Astrocyte (in vitro differentiated cells and primary cell): ENCODE data around the gene KATNB1. TPM values are rescaled to one million over a fixed set of nuclear protein-coding genes. Genes with fewer than 3 reads are reported as not detected.

Source experiments
- DNase-seq: peaks from one replicate; pipeline ENCODE4 v3.0.0-alpha.2; 2010; ENCODE audit warnings: low read depth
- FAIRE-seq: peaks from 2 replicates; lab custom pipeline; 2011; peaks lifted over from hg19 to GRCh38; lab: Jason Lieb, UNC
- H2AFZ ChIP-seq: 2 replicates; pipeline ENCODE4 v1.6.0; 2012; ENCODE audit warnings: low read depth, low read length, inconsistent platforms
- H3K27ac ChIP-seq: 2 replicates; pipeline ENCODE4 v1.5.1; 2011; ENCODE audit warnings: low read depth, low read length, inconsistent platforms
- H3K27me3 ChIP-seq: 2 replicates; pipeline ENCODE4 v1.6.0; 2011; ENCODE audit warnings: low read length, inconsistent platforms; ENCODE audit not compliant: insufficient read depth
- H3K36me3 ChIP-seq: 2 replicates; pipeline ENCODE4 v1.5.1; 2011; ENCODE audit warnings: low read length, inconsistent platforms; ENCODE audit not compliant: insufficient read depth
- H3K4me1 ChIP-seq: 2 replicates; pipeline ENCODE4 v1.5.1; 2011; ENCODE audit warnings: low read length, inconsistent platforms; ENCODE audit not compliant: insufficient read depth
- H3K4me2 ChIP-seq: 2 replicates; pipeline ENCODE4 v1.6.0; 2012; ENCODE audit warnings: low read length, inconsistent platforms
- H3K4me3 ChIP-seq: 2 replicates; pipeline ENCODE4 v1.5.1; 2011; ENCODE audit warnings: low read depth, mild to moderate bottlenecking, low read length, inconsistent platforms; ENCODE audit not compliant: insufficient read depth
- H3K79me2 ChIP-seq: 2 replicates; pipeline ENCODE4 v1.6.0; 2012; ENCODE audit warnings: mild to moderate bottlenecking, low read length, inconsistent platforms; ENCODE audit not compliant: insufficient read depth
- H3K9ac ChIP-seq: 2 replicates; pipeline ENCODE4 v1.6.0; 2012; ENCODE audit warnings: mild to moderate bottlenecking, low read length, inconsistent platforms
- H3K9me3 ChIP-seq: 2 replicates; pipeline ENCODE4 v1.5.1; 2012; ENCODE audit warnings: low read depth, mild to moderate bottlenecking, low read length, inconsistent platforms; ENCODE audit not compliant: insufficient read depth
- H4K20me1 ChIP-seq: 2 replicates; pipeline ENCODE4 v1.6.0; 2012; ENCODE audit warnings: low read length, inconsistent platforms; ENCODE audit not compliant: insufficient read depth
- H3K27ac Mint-ChIP-seq: one replicate; pipeline ENCODE4 v1.8.0; 2021; ENCODE audit warnings: mild to moderate bottlenecking, mixed read lengths; ENCODE audit not compliant: unreplicated experiment
- H3K27me3 Mint-ChIP-seq: one replicate; pipeline ENCODE4 v1.8.0; 2021; ENCODE audit warnings: low read depth, mixed read lengths; ENCODE audit not compliant: unreplicated experiment
- H3K36me3 Mint-ChIP-seq: one replicate; pipeline ENCODE4 v1.8.0; 2021; ENCODE audit warnings: low read depth, mixed read lengths; ENCODE audit not compliant: unreplicated experiment
- H3K4me1 Mint-ChIP-seq: one replicate; pipeline ENCODE4 v1.8.0; 2021; ENCODE audit warnings: low read depth, mixed read lengths; ENCODE audit not compliant: unreplicated experiment
- H3K4me3 Mint-ChIP-seq: one replicate; pipeline ENCODE4 v1.8.0; 2021; ENCODE audit warnings: mild to moderate bottlenecking, moderate library complexity, mixed read lengths; ENCODE audit not compliant: unreplicated experiment
- H3K9me3 Mint-ChIP-seq: one replicate; pipeline ENCODE4 v1.8.0; 2021; ENCODE audit warnings: mild to moderate bottlenecking, mixed read lengths; ENCODE audit not compliant: unreplicated experiment
- EZH2 ChIP-seq: IDR thresholded peaks from 2 replicates; pipeline ENCODE4 v1.6.1; 2012; ENCODE audit warnings: mild to moderate bottlenecking, low read length, inconsistent platforms; ENCODE audit not compliant: insufficient read depth
- total RNA-seq: library from RNA; stranded (reverse); gene quantifications from 2 replicates; pipeline ENCODE4 v1.2.1, GENCODE V29; 2021
- TF ChIP-seq, protein P1 (sequence below): IDR thresholded peaks from 2 replicates; pipeline ENCODE4 v1.5.1; 2011; ENCODE audit warnings: low read depth, mild to moderate bottlenecking, inconsistent platforms, low read length, moderate library complexity; ENCODE audit not compliant: insufficient read depth

The KATNB1 gene
- total RNA-seq, 1 donor from 2014 or later = 28.6 TPM

GRCh38 chr16:57801809-57802340 lies 66.3 kb downstream of the KATNB1 start:
- Histone ChIP-seq H3K9me3 (no peaks in the 10 kb centered on the region), H3K4me1 (peaks cover 39% of the 10 kb centered on the region), H3K4me2 (peak overlapping the region; percentile 95), H3K9ac (peak overlapping the region; percentile 96), H3K79me2 (peaks cover 48% of the 10 kb centered on the region), H3K27me3 (no peaks in the 10 kb centered on the region), H3K36me3 (peaks cover 2% of the 10 kb centered on the region), H3K27ac (peak overlapping the region; percentile 92), H4K20me1 (peaks cover 44% of the 10 kb centered on the region), H2AFZ (peak overlapping the region; percentile 45), H3K4me3 (peak overlapping the region; percentile 86)
- DNase-seq = no peak
- H3K27me3 Mint-ChIP-seq = no peaks in the 10 kb centered on the region
- H3K4me3 Mint-ChIP-seq = peak overlapping the region; percentile 92
- H3K36me3 Mint-ChIP-seq = no peaks in the 10 kb centered on the region
- H3K4me1 Mint-ChIP-seq = peaks cover 43% of the 10 kb centered on the region
- no peak for FAIRE-seq
- H3K9me3 Mint-ChIP-seq = no peaks in the 10 kb centered on the region
- peak overlapping the region; percentile 92 for H3K27ac Mint-ChIP-seq
- no peak for TF ChIP-seq EZH2
- TF ChIP-seq, protein P1, sequence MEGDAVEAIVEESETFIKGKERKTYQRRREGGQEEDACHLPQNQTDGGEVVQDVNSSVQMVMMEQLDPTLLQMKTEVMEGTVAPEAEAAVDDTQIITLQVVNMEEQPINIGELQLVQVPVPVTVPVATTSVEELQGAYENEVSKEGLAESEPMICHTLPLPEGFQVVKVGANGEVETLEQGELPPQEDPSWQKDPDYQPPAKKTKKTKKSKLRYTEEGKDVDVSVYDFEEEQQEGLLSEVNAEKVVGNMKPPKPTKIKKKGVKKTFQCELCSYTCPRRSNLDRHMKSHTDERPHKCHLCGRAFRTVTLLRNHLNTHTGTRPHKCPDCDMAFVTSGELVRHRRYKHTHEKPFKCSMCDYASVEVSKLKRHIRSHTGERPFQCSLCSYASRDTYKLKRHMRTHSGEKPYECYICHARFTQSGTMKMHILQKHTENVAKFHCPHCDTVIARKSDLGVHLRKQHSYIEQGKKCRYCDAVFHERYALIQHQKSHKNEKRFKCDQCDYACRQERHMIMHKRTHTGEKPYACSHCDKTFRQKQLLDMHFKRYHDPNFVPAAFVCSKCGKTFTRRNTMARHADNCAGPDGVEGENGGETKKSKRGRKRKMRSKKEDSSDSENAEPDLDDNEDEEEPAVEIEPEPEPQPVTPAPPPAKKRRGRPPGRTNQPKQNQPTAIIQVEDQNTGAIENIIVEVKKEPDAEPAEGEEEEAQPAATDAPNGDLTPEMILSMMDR = no peak

DNA sequence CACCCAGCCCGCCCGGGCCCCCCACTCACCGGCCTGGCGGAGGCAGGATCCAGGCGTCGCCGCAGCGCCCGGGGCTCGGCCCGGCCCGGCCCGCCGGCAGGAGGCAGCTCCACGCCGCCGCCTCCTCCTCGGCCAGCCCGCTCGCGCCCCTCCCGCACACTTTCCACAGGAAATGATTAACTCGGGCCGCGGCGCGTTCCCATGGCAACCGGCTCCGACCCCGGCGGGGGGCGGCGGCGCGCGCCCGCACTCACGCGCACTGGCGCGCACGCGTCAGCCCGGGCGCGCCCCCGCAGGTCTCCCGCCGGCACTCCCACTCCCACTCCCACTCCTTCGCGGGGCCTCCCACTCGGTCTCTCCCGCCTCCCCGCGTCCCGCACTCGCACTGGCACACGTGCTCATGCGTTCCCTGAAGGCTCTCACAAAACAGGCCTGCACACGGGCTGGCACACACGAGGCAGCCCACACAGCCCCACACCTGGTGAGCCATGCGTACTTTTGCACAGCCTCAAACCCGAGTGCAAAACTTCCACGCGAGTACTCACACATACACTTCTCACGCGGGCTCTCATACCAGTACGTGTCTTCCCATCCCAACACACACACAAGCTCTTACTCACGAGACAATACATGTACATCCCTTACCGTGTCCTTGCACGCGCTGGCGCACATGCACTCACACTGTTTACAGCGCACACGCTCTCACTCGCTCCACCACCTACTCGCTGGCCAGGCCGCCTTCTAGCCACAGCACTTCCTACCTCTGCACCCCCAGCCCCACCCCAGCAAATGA lies 67.0 kb downstream of the KATNB1 start, which contains the start of gene KIFC3:
KIFC3 (minus strand) TSS at position 151 of the 793 bp plus-strand sequence. CDS start 4,248 bp downstream, outside the sequence.
- no peak for TF ChIP-seq EZH2
- TF ChIP-seq, protein P1 = no peak
- Histone ChIP-seq H3K9ac (peak within 1 kb of the TSS; percentile 96), H3K9me3 (no peaks in the 10 kb centered on the region), H4K20me1 (peaks cover 37% of the 10 kb centered on the region), H3K27me3 (no peaks in the 10 kb centered on the region), H2AFZ (peak within 1 kb of the TSS; percentile 80), H3K79me2 (peaks cover 42% of the 10 kb centered on the region), H3K36me3 (no peaks in the 10 kb centered on the region), H3K4me3 (peak within 1 kb of the TSS; percentile 86), H3K27ac (peak within 1 kb of the TSS; percentile 92), H3K4me2 (peak within 1 kb of the TSS; percentile 95), H3K4me1 (peaks cover 39% of the 10 kb centered on the region)
- H3K4me3 Mint-ChIP-seq = peak within 1 kb of the TSS; percentile 94
- H3K9me3 Mint-ChIP-seq = no peaks in the 10 kb centered on the region
- peaks cover 47% of the 10 kb centered on the region for H3K4me1 Mint-ChIP-seq
- DNase-seq = peak; percentile 65
- H3K36me3 Mint-ChIP-seq = no peaks in the 10 kb centered on the region
- H3K27ac Mint-ChIP-seq = peak within 1 kb of the TSS; percentile 97
- no peaks in the 10 kb centered on the region for H3K27me3 Mint-ChIP-seq
- FAIRE-seq = no peak
